GM21619 (cell line): Measurements from ENCODE around the gene ITPR1.

ENCODE experiments used
- ATAC-seq: cut with Tn5 transposase; IDR thresholded peaks from one replicate; pipeline ENCODE4 v1.9.1; 2021; ENCODE audit not compliant: unreplicated experiment

The ITPR1 gene

GRCh38 chr3:4564928-4565586 is 71.9 kb downstream of the ITPR1 start:
- ATAC-seq = no peak

GRCh38 chr3:4565809-4566501 is 72.8 kb downstream of the ITPR1 start:
- no peak for ATAC-seq

- no peak for ATAC-seq
Measured at GRCh38 chr3:4568841-4569240, 75.7 kb downstream of the ITPR1 start.

- no peak for ATAC-seq
Measured at GRCh38 chr3:4570840-4571621, 77.9 kb downstream of the ITPR1 start.

- no peak for ATAC-seq
Measured at GRCh38 chr3:4571690-4572334, 78.7 kb downstream of the ITPR1 start.

DNA sequence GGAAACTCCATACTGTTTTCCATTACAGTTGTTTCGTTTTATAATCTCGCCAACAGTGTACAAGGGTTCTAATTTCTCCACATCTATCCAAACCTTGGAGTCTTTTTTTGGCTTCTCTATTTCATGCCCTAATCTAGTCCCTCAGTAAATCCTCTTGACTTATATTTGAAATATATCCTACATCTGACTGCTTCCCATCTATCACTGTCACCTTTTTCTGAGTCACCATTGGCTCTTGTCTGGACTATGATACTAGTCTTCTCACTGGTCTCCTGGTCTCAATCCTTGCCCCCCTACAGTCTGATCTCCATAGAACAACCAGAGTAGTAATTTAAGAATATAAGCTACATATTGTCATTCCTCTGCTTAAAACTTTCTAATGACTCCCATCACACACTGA is 80.0 kb downstream of the ITPR1 start:
- no peak for ATAC-seq

DNA sequence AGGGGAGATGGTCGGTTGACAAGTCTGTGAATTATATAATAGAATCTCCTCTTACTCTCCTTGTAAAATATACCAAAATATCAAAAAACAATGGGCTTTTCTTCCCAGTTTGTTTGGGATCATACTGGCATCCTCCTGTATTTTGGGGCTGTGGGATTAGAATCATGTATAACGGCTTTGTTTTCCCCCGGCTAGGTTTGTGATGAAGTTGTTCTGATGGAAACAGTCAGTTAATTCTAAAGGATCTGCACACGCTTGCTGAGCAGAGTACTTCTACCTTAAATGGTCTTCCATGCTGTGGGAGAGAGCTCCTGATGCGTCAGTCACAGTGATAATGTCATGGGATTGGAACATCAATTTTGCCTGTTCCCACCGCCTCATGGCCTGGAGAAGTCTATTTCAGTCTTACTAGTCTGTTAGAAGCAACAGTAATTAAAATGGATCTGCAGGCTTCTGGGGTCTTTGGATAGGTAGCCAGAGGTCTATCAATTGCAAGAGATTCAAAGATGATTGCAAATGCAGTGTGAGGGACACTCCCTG is 81.3 kb downstream of the ITPR1 start:
- ATAC-seq = no peak

- no peak for ATAC-seq
Measured at GRCh38 chr3:4575381-4575780, 82.2 kb downstream of the ITPR1 start.

DNA sequence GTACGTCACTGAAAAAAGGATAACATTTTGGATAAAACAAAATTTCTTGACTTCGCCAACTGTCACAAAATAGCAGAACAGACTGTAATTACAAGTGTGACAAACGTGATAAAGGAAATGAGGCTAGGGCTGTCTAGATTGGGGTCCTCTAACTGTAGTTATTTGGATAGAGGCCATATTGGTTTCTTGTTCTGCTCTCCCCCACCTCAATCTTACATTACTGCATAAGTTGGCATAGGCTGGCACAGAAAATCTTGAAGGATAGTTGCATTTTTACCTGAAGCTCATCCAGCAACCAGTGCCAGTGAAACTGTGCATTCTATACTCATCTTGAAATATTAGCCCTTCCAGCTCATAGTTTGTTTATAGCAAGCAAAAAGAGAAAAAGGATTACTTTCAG is 84.6 kb downstream of the ITPR1 start:
- no peak for ATAC-seq

DNA sequence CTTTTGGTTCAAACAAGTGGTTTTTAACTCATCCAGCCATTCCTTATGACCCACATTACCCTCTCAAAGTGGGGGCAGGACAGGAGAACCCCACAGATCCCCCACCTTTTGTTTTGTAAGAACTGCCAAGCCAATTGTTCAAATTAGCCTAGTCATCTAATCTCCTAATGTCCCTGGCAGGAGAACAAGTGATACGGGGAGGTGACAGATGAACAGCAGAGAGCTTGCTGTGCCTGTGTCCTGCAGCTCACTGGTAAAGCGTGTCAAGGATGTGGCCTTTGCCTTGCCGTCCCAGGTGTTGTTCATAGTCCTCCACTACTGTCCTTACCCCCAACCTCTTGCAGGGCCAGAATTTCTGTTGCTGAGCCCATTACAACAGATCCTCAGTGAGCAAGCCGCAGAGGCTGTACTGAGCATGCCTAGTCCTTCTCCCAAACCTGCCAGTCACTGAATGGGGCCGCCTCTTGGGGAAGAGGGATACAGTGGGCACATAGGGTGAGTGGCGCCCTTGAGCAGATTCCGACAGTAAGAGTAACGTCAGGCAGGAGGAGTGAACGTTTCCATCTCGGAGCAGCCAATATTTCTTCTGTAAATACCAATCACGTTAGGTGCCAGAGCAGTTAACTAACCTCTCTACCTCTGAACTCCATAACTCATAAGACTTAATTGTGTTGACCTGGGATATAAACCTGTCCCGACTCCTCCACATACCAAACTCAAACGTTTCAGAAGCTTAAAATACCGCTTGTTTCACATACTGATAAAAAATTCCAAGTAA is 87.4 kb downstream of the ITPR1 start:
- ATAC-seq = no peak

- ATAC-seq = no peak
Measured at GRCh38 chr3:4581124-4581424, 87.9 kb downstream of the ITPR1 start.

DNA sequence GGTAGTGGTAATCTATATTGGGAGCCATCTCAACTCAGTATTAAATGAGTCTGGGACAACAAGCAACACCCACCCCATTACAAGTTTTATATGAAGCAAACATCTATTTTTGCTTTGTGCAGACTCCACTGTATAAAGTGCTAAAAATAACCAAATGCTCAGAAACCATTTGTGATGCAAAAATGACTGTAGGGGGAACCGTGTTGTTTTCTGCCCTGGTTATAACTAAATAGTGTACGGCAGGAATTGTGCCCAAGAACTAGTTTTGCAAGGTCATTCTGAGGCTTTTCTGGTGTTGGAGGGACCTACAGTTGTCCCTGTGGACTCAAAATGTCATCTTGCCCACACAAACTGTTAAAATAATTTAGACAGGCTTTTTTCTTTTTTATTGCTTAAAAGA is 88.3 kb downstream of the ITPR1 start:
- no peak for ATAC-seq

GRCh38 chr3:4581920-4582611 is 88.9 kb downstream of the ITPR1 start:
- no peak for ATAC-seq

- ATAC-seq = no peak
Measured at GRCh38 chr3:4582624-4583023, 89.5 kb downstream of the ITPR1 start.

DNA sequence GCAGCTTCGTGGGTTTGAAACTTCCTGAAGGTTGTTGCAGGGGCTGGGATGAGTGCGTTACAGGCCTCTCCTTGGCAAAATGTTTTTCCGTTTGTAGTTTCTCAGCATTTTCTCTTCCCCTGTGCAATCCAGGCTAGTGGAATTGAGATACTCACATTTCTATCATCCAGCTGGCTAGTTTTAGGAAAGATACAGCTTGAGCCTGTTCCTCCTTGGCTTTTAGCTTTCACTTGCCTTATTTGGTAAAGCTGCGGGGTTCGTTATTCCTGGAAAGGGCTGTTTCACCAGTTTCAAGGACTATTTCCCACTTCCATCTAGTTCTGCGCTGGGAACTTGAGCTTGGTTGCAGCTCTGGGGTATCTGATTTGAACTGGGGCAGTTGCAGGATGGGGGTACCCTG is 90.3 kb downstream of the ITPR1 start:
- ATAC-seq = no peak

DNA sequence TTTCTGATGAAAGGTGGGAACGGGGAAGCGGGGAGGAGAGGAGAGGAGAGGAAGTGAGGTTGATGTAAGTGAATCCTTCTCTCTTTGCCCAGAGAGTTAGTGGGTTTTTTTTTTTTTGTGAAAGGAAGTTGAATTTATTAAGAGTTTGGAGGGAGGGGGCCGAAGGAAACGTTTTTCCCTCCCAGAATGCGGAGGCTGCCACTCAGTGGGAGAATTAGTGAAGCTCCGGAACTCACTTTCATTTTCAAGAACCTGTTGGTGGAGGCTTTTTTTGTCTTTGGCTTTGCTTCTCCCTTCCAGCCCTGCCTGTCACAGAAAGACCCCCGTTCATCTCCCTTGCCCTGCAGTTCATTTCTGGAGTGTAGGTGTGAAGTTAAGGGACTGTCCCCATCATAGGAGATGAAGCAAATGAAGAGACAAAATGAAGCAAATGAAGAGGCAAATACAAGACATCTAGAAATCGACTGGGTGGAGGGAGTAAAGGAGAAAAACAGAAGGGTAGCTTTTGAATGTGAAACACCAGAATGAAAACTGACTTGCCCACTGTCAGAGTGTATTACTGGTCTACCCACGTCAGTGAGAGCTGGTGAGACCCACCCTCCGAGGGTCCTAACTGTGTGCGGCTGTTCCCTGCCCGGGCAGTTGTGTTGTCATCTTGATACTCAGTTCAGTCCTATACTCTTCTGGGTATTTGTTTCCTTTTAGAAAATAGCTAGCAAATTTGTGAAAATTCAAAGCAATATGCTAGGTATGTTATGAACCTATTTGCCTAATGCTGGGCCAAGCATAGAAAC is 91.5 kb downstream of the ITPR1 start:
- peak; percentile 41 for ATAC-seq

- ATAC-seq = no peak
Measured at GRCh38 chr3:4586381-4586780, 93.2 kb downstream of the ITPR1 start.

- ATAC-seq = no peak
Measured at GRCh38 chr3:4587061-4587837, 94.1 kb downstream of the ITPR1 start.

DNA sequence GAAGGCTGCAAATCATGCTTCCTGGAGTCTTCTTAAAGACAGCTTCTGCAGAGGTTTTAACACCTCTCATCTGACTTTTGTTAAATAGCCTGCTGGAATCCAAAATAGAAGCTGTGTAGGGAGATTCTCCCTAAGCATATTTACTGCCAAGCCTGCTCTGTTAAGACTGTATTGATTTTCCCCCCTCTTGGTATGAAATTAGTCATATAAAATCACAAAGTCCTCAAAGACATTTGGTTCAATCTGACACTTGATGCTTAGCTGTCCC is 94.6 kb downstream of the ITPR1 start:
- ATAC-seq = no peak
